Activated CD4-positive, alpha-beta memory T cell treated with anti-CD3 and anti-CD28 coated beads, Interleukin-2, amount 10 ng/mL, durations not matched to agents 7 days and 5 days (primary cell): ENCODE results near the gene MROH2B. TPM values are rescaled to one million over a fixed set of nuclear protein-coding genes. Genes with fewer than 3 reads are reported as not detected.
"Not testable (repeated sequence)": the region's sequence is repeated elsewhere in the genome, so short reads cannot be mapped to it uniquely, and the experiment has no call there.

Source experiments
- CTCF ChIA-PET: fragments of 350-600 bp; sonication (Branson Sonifier 250); formaldehyde crosslinking; loops from one replicate; lab custom pipeline; 2021; ENCODE audit warnings: antibody characterized with exemption, inconsistent platforms; lab: Charles Lee
- POLR2A ChIA-PET: fragments of 350-600 bp; sonication (Branson Sonifier 250); formaldehyde crosslinking; loops from one replicate; lab custom pipeline; 2021; ENCODE audit warnings: antibody characterized with exemption; lab: Charles Lee
- DNase-seq: peaks from one replicate; pipeline ENCODE4 v3.0.0-alpha.2; 2020
- H3K27ac Mint-ChIP-seq: one replicate; pipeline ENCODE4 v1.8.0; 2021; ENCODE audit warnings: mild to moderate bottlenecking, mixed read lengths
- H3K27me3 Mint-ChIP-seq: one replicate; pipeline ENCODE4 v1.8.0; 2021; ENCODE audit warnings: mixed read lengths
- H3K36me3 Mint-ChIP-seq: one replicate; pipeline ENCODE4 v1.8.0; 2021; ENCODE audit warnings: low read depth, mixed read lengths
- H3K4me1 Mint-ChIP-seq: one replicate; pipeline ENCODE4 v1.8.0; 2021; ENCODE audit warnings: mixed read lengths
- H3K4me3 Mint-ChIP-seq: one replicate; pipeline ENCODE4 v1.8.0; 2021; ENCODE audit warnings: mild to moderate bottlenecking, mixed read lengths
- H3K9me3 Mint-ChIP-seq: one replicate; pipeline ENCODE4 v1.8.0; 2021; ENCODE audit warnings: mixed read lengths
- total RNA-seq, 2 experiments: library from RNA; stranded (reverse); gene quantifications; one replicate each; pipeline ENCODE4 v1.2.3, GENCODE V29; 2021

Gene MROH2B
- total RNA-seq, 2 experiments from 2014 or later: not detected

DNA sequence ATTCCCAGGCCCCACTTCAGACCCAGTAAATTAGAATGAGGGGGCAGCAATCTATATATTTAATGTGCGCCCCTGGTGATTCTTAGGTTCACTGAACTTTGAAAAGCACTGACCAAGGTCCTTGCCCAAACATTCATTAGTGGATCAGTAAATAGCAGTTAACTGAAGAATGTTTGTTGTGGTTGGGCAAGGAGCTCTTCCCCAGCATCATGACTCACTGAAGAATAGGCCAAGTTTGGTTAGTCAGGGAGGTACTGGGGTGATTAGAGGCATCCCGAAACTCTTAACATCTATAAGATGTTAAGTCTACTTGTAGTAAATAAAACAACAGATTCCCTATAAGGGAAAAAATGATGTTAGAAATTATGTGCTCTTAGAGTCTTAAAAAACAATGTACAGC is 833 bp upstream of the MROH2B start:
- ChIA-PET POLR2A (no interaction called here), CTCF (no interaction called here)
- Mint-ChIP-seq H3K27me3 (no peaks in the 10 kb centered on the region), H3K9me3 (no peaks in the 10 kb centered on the region), H3K27ac (no peak overlapping the region), H3K4me1 (no peaks in the 10 kb centered on the region), H3K36me3 (no peaks in the 10 kb centered on the region), H3K4me3 (no peak overlapping the region)
- DNase-seq: no peak

DNA sequence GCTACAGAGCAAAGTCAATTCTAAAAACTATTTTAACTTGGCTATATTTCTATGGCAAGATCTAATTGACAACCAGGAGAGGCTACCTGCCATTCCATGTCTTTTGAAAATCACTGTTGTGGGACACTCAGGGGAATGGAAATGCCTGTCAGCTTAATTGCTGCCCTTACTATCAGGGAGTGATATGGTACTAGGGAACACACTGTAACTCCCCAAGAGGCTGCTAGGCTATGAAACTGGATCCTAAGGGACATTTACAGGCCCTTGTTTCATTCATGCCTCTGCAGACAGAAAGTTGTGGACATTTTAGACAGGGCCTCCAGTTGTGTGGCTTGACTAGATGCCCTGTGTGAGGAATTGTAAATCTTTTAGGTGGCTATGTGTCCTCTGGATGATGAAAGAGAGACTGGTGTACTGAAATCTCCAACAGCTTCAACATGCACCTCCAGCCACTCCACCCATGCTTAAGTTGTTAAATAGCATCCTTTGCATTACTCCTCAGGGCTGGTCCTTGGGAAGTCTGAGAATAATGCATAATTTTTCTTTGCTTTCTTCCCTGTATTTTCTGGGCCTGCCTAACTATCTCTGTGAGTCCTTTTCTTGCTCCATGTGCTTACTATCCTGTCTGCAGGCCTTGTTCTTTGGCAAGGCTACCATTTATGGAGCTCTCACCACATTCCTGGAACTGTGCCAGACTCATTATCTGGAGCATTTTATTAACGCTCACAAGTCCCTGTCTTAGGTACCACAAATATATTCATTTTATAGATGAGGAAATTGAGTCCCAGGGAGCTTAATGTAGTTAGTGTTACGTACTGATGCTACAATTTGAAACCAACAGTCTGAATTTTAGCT is 3.2 kb downstream of the MROH2B start:
- no peaks in the 10 kb centered on the region for H3K9me3 Mint-ChIP-seq
- no peak overlapping the region for H3K4me3 Mint-ChIP-seq
- no peaks in the 10 kb centered on the region for H3K27me3 Mint-ChIP-seq
- ChIA-PET POLR2A (no interaction called here), CTCF (no interaction called here)
- no peak overlapping the region for H3K27ac Mint-ChIP-seq
- H3K36me3 Mint-ChIP-seq: no peaks in the 10 kb centered on the region
- DNase-seq: no peak
- H3K4me1 Mint-ChIP-seq: peaks cover 1% of the 10 kb centered on the region

- no peak overlapping the region for H3K4me3 Mint-ChIP-seq
- H3K9me3 Mint-ChIP-seq: no peaks in the 10 kb centered on the region
- H3K27ac Mint-ChIP-seq: no peak overlapping the region
- ChIA-PET CTCF (no interaction called here), POLR2A (no interaction called here)
- H3K27me3 Mint-ChIP-seq: no peaks in the 10 kb centered on the region
- H3K4me1 Mint-ChIP-seq: peaks cover 1% of the 10 kb centered on the region
- DNase-seq: no peak
- no peaks in the 10 kb centered on the region for H3K36me3 Mint-ChIP-seq
Observed at GRCh38 chr5:41065691-41066335, 5.3 kb downstream of the MROH2B start.

- Mint-ChIP-seq H3K4me3 (no peak overlapping the region), H3K4me1 (no peaks in the 10 kb centered on the region), H3K9me3 (no peaks in the 10 kb centered on the region), H3K36me3 (no peaks in the 10 kb centered on the region), H3K27me3 (no peaks in the 10 kb centered on the region), H3K27ac (no peak overlapping the region)
- no peak for DNase-seq
- POLR2A ChIA-PET: no interaction called here
- CTCF ChIA-PET: interaction anchor here (1.0 kb wide), 1 partner anchor 153 kb away, joined by 4 read pairs; no protein-coding TSS in a partner anchor
Observed at GRCh38 chr5:41057940-41058339, 13.2 kb downstream of the MROH2B start.

DNA sequence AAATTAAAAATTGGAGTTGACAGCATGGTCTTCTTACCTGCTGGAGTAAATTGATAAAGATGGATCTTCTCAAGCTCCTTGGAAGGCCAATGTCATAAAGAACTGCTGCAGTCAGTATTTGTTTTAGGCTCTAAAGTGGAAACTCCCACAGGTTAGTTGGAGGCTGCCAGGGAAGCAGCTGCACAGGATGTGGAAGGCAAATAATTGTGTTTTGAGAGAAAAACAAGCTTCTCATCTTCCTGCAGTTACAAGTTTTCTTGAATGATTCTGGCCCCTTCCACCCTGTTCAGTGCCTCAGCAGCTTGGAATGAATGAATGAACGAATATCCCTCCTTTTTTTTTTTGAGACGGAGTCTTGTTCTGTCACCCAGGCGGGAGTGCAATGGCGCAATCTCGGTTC is 13.9 kb downstream of the MROH2B start:
- H3K27me3 Mint-ChIP-seq: no peaks in the 10 kb centered on the region
- no peak overlapping the region for H3K4me3 Mint-ChIP-seq
- DNase-seq: no peak
- H3K4me1 Mint-ChIP-seq: no peaks in the 10 kb centered on the region
- ChIA-PET CTCF (interaction anchor here (1.0 kb wide), 1 partner anchor 152 kb away, joined by 4 read pairs; no protein-coding TSS in a partner anchor), POLR2A (no interaction called here)
- H3K36me3 Mint-ChIP-seq: no peaks in the 10 kb centered on the region
- H3K27ac Mint-ChIP-seq: no peak overlapping the region
- no peaks in the 10 kb centered on the region for H3K9me3 Mint-ChIP-seq

DNA sequence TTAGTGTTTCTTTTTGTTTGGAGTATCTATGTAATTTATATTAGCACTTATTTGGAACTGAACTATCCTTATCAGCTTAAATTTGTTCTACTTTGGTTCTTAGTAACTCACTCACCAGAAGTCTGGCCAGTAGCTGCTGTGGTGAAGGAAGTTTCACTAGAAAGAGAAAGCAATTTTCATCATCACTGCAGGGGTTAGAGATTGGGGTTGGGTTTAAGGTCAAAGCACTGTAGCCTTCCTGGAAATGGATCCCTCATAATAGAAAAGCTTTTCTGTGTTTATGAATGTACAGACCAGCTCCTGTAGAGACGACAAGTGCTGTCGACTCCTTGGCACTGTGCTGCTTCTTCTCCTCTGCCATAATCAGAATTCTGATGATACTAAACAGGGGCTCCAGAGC is 22.2 kb downstream of the MROH2B start:
- no peaks in the 10 kb centered on the region for H3K9me3 Mint-ChIP-seq
- no peaks in the 10 kb centered on the region for H3K27me3 Mint-ChIP-seq
- CTCF ChIA-PET: no interaction called here
- no peaks in the 10 kb centered on the region for H3K36me3 Mint-ChIP-seq
- DNase-seq: no peak
- POLR2A ChIA-PET: no interaction called here
- H3K4me3 Mint-ChIP-seq: no peak overlapping the region
- H3K27ac Mint-ChIP-seq: no peak overlapping the region
- H3K4me1 Mint-ChIP-seq: no peaks in the 10 kb centered on the region

GRCh38 chr5:41043109-41043747 is 27.9 kb downstream of the MROH2B start:
- ChIA-PET POLR2A (no interaction called here), CTCF (no interaction called here)
- no peak overlapping the region for H3K27ac Mint-ChIP-seq
- no peaks in the 10 kb centered on the region for H3K27me3 Mint-ChIP-seq
- H3K4me1 Mint-ChIP-seq: no peaks in the 10 kb centered on the region
- no peak for DNase-seq
- H3K36me3 Mint-ChIP-seq: no peaks in the 10 kb centered on the region
- peaks cover 2% of the 10 kb centered on the region for H3K9me3 Mint-ChIP-seq
- no peak overlapping the region for H3K4me3 Mint-ChIP-seq

GRCh38 chr5:41032973-41033372 is 38.2 kb downstream of the MROH2B start:
- Mint-ChIP-seq H3K4me3 (no peak overlapping the region), H3K9me3 (no peaks in the 10 kb centered on the region), H3K4me1 (no peaks in the 10 kb centered on the region), H3K36me3 (no peaks in the 10 kb centered on the region), H3K27me3 (no peaks in the 10 kb centered on the region), H3K27ac (no peak overlapping the region)
- CTCF ChIA-PET: no interaction called here
- POLR2A ChIA-PET: no interaction called here
- DNase-seq: no peak

DNA sequence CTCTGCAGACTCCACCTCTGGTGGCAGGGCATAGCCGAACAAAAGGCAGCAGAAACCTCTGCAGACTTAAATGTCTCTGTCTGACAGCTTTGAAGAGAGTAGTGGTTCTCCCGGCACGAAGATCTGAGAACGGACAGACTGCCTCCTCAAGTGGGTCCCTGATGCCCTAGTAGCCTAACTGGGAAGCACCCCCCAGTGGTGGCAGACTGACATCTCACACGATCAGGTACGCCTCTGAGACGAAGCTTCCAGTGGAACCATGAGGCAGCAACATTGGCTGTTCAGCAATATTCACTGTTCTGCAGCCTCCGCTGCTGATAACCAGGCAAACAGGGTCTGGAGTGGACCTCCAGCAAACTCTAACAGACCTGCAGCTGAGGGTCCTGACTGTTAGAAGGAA is 48.5 kb downstream of the MROH2B start:
- H3K4me3 Mint-ChIP-seq: not testable (repeated sequence)

DNA sequence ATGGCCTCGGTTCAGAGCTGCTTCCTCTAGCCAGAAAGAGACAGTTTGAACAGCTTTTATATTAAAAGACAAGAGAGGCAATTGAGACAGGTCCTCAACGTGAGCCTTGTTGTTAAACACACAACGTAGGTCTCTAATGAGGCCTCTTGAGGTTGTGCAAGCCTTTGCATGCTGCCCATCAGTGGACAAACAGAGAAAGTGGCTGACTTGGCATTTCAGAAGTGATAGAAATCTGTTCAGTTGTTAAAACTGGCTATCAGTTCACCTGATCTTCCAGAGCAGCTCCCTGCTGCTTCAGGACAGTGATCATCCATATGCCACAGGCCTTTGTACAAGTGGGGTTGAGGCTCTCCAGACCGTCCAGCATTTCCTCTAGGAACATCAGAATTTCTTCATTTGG is 58.8 kb downstream of the MROH2B start:
- DNase-seq: no peak
- Mint-ChIP-seq H3K4me1 (no peaks in the 10 kb centered on the region), H3K36me3 (no peaks in the 10 kb centered on the region), H3K27me3 (peaks cover 3% of the 10 kb centered on the region), H3K4me3 (no peak overlapping the region), H3K27ac (no peak overlapping the region), H3K9me3 (no peaks in the 10 kb centered on the region)
- ChIA-PET POLR2A (no interaction called here), CTCF (no interaction called here)

More for the DNA sequence above, 48.5 kb downstream of the MROH2B start:
- H3K27me3 Mint-ChIP-seq, POLR2A ChIA-PET, H3K4me1 Mint-ChIP-seq, DNase-seq, H3K36me3 Mint-ChIP-seq, CTCF ChIA-PET, H3K27ac Mint-ChIP-seq, H3K9me3 Mint-ChIP-seq: not testable (repeated sequence)

DNA sequence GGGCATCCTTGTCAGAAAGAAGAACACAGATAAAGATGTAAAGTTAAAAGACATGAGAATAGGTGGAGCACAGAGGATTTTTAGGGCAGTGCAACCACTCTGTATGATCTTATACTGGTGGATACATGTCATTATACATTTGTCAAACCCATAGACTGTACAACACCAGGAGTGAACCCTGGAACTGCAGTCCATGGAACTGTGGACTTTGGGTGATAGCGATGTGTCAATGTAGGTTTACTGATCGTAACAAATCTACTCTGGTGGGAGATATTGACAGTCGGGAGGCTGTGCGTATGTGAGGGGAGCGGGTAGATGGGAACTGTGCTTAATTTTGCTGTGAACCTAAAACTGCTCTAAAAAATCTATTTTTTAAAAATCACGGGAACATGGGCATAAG is 60.6 kb downstream of the MROH2B start:
- POLR2A ChIA-PET: no interaction called here
- H3K4me1 Mint-ChIP-seq: no peaks in the 10 kb centered on the region
- CTCF ChIA-PET: no interaction called here
- no peaks in the 10 kb centered on the region for H3K9me3 Mint-ChIP-seq
- no peak for DNase-seq
- H3K36me3 Mint-ChIP-seq: no peaks in the 10 kb centered on the region
- H3K27me3 Mint-ChIP-seq: peaks cover 3% of the 10 kb centered on the region
- H3K27ac Mint-ChIP-seq: no peak overlapping the region
- H3K4me3 Mint-ChIP-seq: no peak overlapping the region

GRCh38 chr5:41009232-41009631 is 61.9 kb downstream of the MROH2B start:
- POLR2A ChIA-PET: no interaction called here

GRCh38 chr5:41004931-41005330 is 66.2 kb downstream of the MROH2B start:
- ChIA-PET CTCF (no interaction called here), POLR2A (no interaction called here)
- no peak for DNase-seq
- H3K36me3 Mint-ChIP-seq: no peaks in the 10 kb centered on the region
- no peaks in the 10 kb centered on the region for H3K4me1 Mint-ChIP-seq
- no peak overlapping the region for H3K4me3 Mint-ChIP-seq
- H3K27ac Mint-ChIP-seq: no peak overlapping the region
- H3K27me3 Mint-ChIP-seq: no peaks in the 10 kb centered on the region
- no peaks in the 10 kb centered on the region for H3K9me3 Mint-ChIP-seq

More at GRCh38 chr5:41009232-41009631, 61.9 kb downstream of the MROH2B start:
- Mint-ChIP-seq H3K9me3 (no peaks in the 10 kb centered on the region), H3K27me3 (peaks cover 3% of the 10 kb centered on the region), H3K4me3 (no peak overlapping the region), H3K4me1 (no peaks in the 10 kb centered on the region), H3K36me3 (no peaks in the 10 kb centered on the region), H3K27ac (no peak overlapping the region)
- CTCF ChIA-PET: no interaction called here
- no peak for DNase-seq
